Stimulated activated CD4-positive, alpha-beta T cell treated with anti-CD3 and anti-CD28 coated beads, Interleukin-15, amount 100 ng/mL, for 24 hours (primary cell): Measurements from ENCODE around the gene GASK1A.

Experiments used
- DNase-seq: peaks from one replicate; pipeline ENCODE4 v3.0.0-alpha.2; 2020

GASK1A gene

GRCh38 chr3:42983927-42984326, 4.8 kb downstream of the GASK1A start:
- no peak for DNase-seq

- DNase-seq = no peak
These were observed 5.6 kb downstream of the GASK1A start for GRCh38 chr3:42984701-42985100.

- no peak for DNase-seq
These were observed 9.0 kb downstream of the GASK1A start for GRCh38 chr3:42988097-42988496.

- DNase-seq = no peak
These were observed 9.5 kb downstream of the GASK1A start for GRCh38 chr3:42988566-42988965.

GRCh38 chr3:42991341-42992315, 12.5 kb downstream of the GASK1A start:
- no peak for DNase-seq

- no peak for DNase-seq
These were observed 15.5 kb downstream of the GASK1A start for GRCh38 chr3:42994595-42994994.

GRCh38 chr3:42996021-42996420, 16.9 kb downstream of the GASK1A start:
- no peak for DNase-seq

GRCh38 chr3:42996633-42997075, 17.5 kb downstream of the GASK1A start:
- no peak for DNase-seq

- DNase-seq = no peak
These were observed 20.1 kb downstream of the GASK1A start for GRCh38 chr3:42999212-42999611.

GRCh38 chr3:42999632-43000031, 20.5 kb downstream of the GASK1A start:
- DNase-seq = no peak

GRCh38 chr3:43000387-43000786, 21.3 kb downstream of the GASK1A start:
- no peak for DNase-seq

- no peak for DNase-seq
These were observed 22.0 kb downstream of the GASK1A start for GRCh38 chr3:43001094-43001553.

GRCh38 chr3:43001556-43002121, 22.5 kb downstream of the GASK1A start:
- no peak for DNase-seq

GRCh38 chr3:43004282-43004681, 25.2 kb downstream of the GASK1A start:
- no peak for DNase-seq

GRCh38 chr3:43005253-43005652, 26.1 kb downstream of the GASK1A start:
- no peak for DNase-seq

- no peak for DNase-seq
These were observed 26.9 kb downstream of the GASK1A start for GRCh38 chr3:43005981-43006380.

- DNase-seq = no peak
These were observed 27.7 kb downstream of the GASK1A start for GRCh38 chr3:43006825-43007224.

- no peak for DNase-seq
These were observed 30.4 kb downstream of the GASK1A start for GRCh38 chr3:43009547-43009946.

- no peak for DNase-seq
These were observed 31.5 kb downstream of the GASK1A start for GRCh38 chr3:43010638-43011037.

GRCh38 chr3:43011638-43012037, 32.5 kb downstream of the GASK1A start:
- no peak for DNase-seq

- DNase-seq = no peak
These were observed 33.1 kb downstream of the GASK1A start for GRCh38 chr3:43012174-43012573.

- DNase-seq = no peak
These were observed 34.1 kb downstream of the GASK1A start for GRCh38 chr3:43013256-43013655.

- no peak for DNase-seq
These were observed 34.6 kb downstream of the GASK1A start for GRCh38 chr3:43013743-43014155.

- no peak for DNase-seq
These were observed 35.1 kb downstream of the GASK1A start for GRCh38 chr3:43014241-43014640.
